ENCODE measurements around the gene ARHGAP24.
"Not testable (repeated sequence)": the region's sequence is repeated elsewhere in the genome, so short reads cannot be mapped to it uniquely, and the experiment has no call there.

ARHGAP24 gene

DNA sequence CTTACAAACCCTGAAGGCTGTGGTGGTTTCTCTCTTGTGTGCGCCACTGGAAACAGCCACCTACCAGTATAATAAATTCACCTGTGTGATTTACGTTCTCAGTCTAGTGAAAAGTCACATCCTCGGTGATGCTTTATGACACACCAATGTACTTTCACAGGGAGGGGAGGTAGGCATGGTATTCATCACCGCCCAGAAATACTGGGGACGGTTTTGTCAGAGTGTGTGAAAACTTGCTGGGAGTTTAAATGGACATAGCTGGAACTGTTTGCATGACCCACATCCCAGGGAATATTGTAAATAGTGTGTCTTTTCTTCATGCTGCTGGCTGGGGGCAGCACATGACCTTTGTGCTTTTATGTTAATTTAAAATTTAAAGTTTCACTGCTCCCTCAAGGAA lies 463.1 kb downstream of the ARHGAP24 start:
- Mint-ChIP-seq H3K27me3 (no peaks in the 10 kb centered on the region), H3K9me3 (ENCODE audit: low read depth) (no peaks in the 10 kb centered on the region), H3K4me1 (ENCODE audit: low read depth) (no peaks in the 10 kb centered on the region), H3K36me3 (no peaks in the 10 kb centered on the region), H3K4me3 (no peak overlapping the region), H3K27ac (no peak overlapping the region)

DNA sequence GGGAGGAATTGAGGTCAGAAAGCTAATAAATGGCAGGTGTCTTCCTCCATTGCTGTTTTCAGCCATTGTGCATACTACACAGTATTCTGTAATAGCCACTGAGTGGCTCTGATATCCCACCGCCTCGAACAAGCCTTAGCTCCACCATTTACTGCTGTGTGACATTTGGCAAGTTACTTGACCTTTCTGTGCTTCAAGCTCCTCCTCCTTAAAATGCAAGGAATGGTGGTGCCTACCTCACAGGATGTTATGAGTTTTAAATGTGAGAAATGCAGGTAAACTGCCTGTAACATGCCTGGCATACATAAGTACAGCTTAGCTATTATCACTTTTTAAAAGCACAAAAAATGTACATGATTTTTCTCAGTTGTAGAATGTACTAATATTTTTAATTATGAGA lies 464.0 kb downstream of the ARHGAP24 start:
- no peaks in the 10 kb centered on the region for H3K9me3 Mint-ChIP-seq (ENCODE audit: low read depth)
- H3K4me1 Mint-ChIP-seq (ENCODE audit: low read depth): no peaks in the 10 kb centered on the region
- H3K4me3 Mint-ChIP-seq: no peak overlapping the region
- no peak overlapping the region for H3K27ac Mint-ChIP-seq
- H3K27me3 Mint-ChIP-seq: no peaks in the 10 kb centered on the region
- H3K36me3 Mint-ChIP-seq: no peaks in the 10 kb centered on the region

DNA sequence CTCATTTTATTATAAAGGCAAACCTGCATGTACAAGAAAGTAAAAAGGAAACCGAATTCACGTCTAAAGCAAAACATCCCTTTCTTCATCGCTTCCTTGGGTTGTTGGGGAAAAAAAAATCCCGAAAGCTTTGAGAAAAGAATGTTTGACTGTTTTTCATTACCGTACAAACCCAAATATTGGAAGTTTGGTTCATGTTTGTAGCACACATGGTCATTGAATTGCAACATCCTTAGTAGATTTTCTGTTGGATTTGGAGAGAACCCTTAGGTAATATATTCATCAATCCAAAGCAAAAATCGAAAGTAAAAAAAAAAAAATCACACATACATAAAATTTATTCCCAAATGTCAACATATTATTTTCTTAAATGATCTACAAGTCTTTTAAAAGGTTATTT lies 464.6 kb downstream of the ARHGAP24 start:
- no peaks in the 10 kb centered on the region for H3K4me1 Mint-ChIP-seq (ENCODE audit: low read depth)
- no peaks in the 10 kb centered on the region for H3K36me3 Mint-ChIP-seq
- H3K4me3 Mint-ChIP-seq: no peak overlapping the region
- no peaks in the 10 kb centered on the region for H3K9me3 Mint-ChIP-seq (ENCODE audit: low read depth)
- H3K27ac Mint-ChIP-seq: no peak overlapping the region
- no peaks in the 10 kb centered on the region for H3K27me3 Mint-ChIP-seq

DNA sequence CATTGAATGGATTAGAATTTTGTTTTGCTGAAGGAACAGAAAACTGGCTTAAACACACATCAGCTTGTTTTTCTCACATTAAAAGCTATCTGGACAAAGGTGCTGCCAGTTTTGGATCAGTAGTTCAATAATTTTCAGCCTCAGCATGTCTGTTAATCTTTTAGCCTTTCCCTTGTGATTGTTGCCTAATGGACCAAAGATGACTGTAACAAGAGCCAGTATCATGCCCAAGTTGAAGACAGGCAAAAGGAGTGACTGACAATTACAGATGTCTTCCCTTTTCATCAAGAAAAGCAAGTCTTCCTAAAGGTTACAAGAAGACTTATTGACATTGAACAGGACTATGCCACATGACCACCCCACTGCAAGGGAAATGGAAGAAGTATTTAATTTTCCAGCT lies 465.2 kb downstream of the ARHGAP24 start:
- no peaks in the 10 kb centered on the region for H3K27me3 Mint-ChIP-seq
- no peaks in the 10 kb centered on the region for H3K4me1 Mint-ChIP-seq (ENCODE audit: low read depth)
- no peaks in the 10 kb centered on the region for H3K36me3 Mint-ChIP-seq
- no peak overlapping the region for H3K4me3 Mint-ChIP-seq
- no peak overlapping the region for H3K27ac Mint-ChIP-seq
- no peaks in the 10 kb centered on the region for H3K9me3 Mint-ChIP-seq (ENCODE audit: low read depth)

DNA sequence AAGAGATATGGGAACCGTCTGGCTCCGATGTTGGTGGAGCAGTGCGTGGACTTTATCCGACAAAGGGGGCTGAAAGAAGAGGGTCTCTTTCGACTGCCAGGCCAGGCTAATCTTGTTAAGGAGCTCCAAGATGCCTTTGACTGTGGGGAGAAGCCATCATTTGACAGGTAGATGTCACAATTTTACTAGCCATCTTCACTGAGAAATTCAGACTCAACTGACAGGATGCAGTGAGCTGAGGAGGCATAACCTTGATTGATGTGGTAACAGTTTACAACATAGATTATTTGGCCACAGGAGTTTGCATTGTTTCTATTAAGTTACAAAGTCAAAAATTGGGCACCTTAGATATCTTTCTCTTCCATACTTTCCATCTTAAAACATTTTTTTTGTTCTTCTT lies 467.2 kb downstream of the ARHGAP24 start:
- Mint-ChIP-seq H3K9me3 (ENCODE audit: low read depth) (no peaks in the 10 kb centered on the region), H3K27me3 (no peaks in the 10 kb centered on the region), H3K4me3 (no peak overlapping the region), H3K27ac (no peak overlapping the region), H3K36me3 (no peaks in the 10 kb centered on the region), H3K4me1 (ENCODE audit: low read depth) (no peaks in the 10 kb centered on the region)

DNA sequence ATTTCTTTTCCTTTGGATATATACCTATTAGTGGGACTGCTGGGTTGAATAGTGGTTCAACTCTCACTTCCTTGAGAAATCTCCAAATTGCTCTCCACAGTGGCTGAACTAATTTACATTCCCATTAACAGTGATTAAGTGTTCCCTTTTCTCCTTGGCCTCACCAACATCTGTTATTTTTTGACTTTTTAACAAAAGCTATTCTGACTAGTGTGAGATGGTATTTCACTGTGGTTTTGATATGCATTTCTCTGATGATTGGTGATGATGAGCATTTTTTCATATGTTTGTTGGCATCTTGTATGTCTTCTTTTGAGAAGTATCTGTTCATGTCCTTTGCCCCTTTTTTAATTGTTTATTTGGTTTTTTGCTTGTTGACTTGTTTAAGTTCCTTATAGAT lies 471.9 kb downstream of the ARHGAP24 start:
- H3K9me3 Mint-ChIP-seq (ENCODE audit: low read depth): no peaks in the 10 kb centered on the region
- no peak overlapping the region for H3K4me3 Mint-ChIP-seq
- H3K36me3 Mint-ChIP-seq: no peaks in the 10 kb centered on the region
- no peak overlapping the region for H3K27ac Mint-ChIP-seq
- H3K27me3 Mint-ChIP-seq: no peaks in the 10 kb centered on the region
- H3K4me1 Mint-ChIP-seq (ENCODE audit: low read depth): no peaks in the 10 kb centered on the region

DNA sequence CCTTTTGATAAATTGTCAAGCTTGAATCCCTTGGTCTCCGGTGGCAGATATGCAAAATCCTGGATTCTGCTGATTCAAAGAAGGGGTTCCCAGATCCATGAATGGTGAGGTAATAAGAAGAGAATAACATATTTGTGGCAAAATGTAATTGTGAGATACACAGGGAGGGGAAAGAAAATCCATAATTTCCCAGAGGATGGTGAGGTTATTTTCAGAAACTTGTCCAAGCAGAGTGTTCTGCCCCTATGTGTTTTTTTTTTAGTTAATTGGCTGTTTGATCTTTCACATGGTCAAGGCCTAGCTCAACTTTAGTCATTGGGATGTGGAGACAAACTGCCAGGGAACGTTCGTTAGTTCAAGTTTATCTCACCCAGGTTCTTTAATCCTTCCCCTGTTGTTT lies 476.1 kb downstream of the ARHGAP24 start:
- no peaks in the 10 kb centered on the region for H3K4me1 Mint-ChIP-seq (ENCODE audit: low read depth)
- no peak overlapping the region for H3K27ac Mint-ChIP-seq
- no peaks in the 10 kb centered on the region for H3K36me3 Mint-ChIP-seq

DNA sequence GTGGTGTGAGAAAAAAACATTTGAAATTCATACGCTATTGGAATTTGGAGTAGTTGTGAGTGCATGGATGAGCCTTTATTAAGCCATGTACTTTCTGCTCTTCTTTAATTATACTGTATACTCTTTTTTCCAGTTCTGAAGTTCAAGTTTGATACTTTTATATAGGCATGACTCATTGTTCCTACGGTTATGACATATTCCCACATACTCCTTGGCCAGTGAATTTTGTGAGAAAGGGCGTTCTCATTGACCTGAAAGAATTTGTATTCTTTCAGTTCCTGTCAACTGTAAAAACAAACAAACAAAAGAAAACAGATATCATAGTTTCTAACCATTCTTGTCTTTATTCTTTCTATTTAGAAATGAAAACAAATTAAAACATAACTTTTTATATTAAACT lies 477.6 kb downstream of the ARHGAP24 start:
- Mint-ChIP-seq H3K27ac (no peak overlapping the region), H3K4me3 (no peak overlapping the region), H3K36me3 (no peaks in the 10 kb centered on the region), H3K4me1 (ENCODE audit: low read depth) (no peaks in the 10 kb centered on the region), H3K27me3 (no peaks in the 10 kb centered on the region), H3K9me3 (ENCODE audit: low read depth) (no peaks in the 10 kb centered on the region)

More for the DNA sequence above, 476.1 kb downstream of the ARHGAP24 start:
- Mint-ChIP-seq H3K4me3 (no peak overlapping the region), H3K27me3 (no peaks in the 10 kb centered on the region), H3K9me3 (ENCODE audit: low read depth) (no peaks in the 10 kb centered on the region)

DNA sequence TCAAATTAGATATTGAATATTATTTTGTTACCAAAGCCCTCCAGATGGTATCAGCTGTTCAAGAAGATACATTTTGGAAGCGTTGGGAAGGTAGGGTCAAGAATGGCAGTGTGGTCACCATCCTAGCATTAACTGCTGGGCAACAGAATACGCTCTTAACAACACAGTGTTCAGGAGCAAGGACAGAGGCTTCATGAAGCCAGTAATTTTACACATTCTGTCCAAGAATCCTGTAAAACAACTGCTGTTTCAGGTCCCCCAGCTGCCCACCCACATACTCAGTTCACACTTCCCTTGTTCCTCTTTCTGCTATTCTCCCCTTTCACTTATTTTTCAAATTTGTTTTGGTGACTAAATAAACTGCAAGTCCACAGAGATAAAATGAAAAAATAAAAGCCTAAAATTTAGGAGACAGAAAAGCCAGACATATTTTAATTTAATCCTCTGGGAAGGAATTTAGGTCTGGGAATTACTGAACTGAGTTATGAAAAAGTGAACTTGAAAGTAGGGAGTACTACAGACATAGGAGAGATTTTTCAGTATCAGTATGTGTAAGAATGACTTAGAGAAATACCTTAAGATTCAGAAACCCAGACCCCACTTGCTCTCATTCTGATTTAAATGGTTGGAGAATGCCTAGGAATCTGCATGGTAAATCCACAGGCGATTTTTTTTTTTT lies 478.2 kb downstream of the ARHGAP24 start:
- Mint-ChIP-seq H3K4me3 (no peak overlapping the region), H3K9me3 (ENCODE audit: low read depth) (no peaks in the 10 kb centered on the region), H3K27me3 (no peaks in the 10 kb centered on the region), H3K27ac (no peak overlapping the region), H3K4me1 (ENCODE audit: low read depth) (no peaks in the 10 kb centered on the region), H3K36me3 (no peaks in the 10 kb centered on the region)

DNA sequence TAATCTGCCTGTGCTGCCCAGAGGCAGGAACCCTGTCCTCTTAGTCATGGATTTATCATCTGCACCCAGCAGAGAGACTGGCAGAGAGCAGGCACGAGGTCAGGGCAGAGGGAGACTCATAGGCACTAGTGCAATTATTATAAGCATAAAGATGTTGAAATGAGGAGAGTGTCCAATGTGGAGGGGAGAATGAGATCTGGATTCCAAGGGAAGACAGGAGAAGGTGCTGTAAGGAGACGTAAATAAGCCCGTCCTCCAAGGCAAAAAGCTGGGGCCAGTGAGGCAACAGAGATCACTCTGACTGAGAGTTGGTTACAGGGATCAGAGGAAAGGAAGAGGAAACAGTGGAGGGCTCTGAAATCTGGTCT lies 478.7 kb downstream of the ARHGAP24 start:
- Mint-ChIP-seq H3K4me1 (ENCODE audit: low read depth) (no peaks in the 10 kb centered on the region), H3K27me3 (no peaks in the 10 kb centered on the region), H3K27ac (no peak overlapping the region), H3K4me3 (no peak overlapping the region), H3K36me3 (no peaks in the 10 kb centered on the region), H3K9me3 (ENCODE audit: low read depth) (no peaks in the 10 kb centered on the region)

DNA sequence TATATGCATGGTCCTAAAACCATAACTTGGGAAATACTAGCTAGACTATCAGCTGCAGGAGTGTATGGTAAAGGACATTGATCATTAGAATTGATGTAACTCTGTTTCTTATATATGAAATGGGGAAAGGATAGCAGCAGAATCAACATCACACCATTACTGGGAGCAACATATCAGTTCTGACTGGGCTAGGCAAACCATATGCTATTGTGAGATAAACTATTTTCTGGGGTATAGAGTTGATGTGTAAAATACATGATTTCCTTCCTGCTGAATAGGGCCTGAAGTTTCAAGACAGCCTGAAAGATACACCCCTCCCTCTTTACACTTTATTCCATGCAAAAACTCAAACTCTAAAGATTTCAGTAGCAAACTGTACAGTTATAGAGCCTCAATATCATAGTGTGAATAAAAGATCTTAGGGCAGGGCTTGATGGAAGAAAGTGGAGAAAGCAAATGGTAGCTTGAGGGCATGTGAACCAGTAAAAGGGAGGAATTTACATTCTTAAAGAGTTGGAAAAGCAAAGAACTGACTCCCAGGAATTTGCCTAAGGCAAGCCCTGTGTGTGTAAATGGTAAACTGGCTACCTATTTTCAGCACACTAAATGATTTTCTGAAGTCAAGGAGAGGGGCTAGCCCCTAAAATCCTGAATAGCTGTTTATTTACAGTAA lies 480.8 kb downstream of the ARHGAP24 start:
- H3K36me3 Mint-ChIP-seq: no peaks in the 10 kb centered on the region
- no peaks in the 10 kb centered on the region for H3K9me3 Mint-ChIP-seq (ENCODE audit: low read depth)
- no peaks in the 10 kb centered on the region for H3K4me1 Mint-ChIP-seq (ENCODE audit: low read depth)
- H3K27ac Mint-ChIP-seq: no peak overlapping the region
- H3K27me3 Mint-ChIP-seq: no peaks in the 10 kb centered on the region
- H3K4me3 Mint-ChIP-seq: no peak overlapping the region

DNA sequence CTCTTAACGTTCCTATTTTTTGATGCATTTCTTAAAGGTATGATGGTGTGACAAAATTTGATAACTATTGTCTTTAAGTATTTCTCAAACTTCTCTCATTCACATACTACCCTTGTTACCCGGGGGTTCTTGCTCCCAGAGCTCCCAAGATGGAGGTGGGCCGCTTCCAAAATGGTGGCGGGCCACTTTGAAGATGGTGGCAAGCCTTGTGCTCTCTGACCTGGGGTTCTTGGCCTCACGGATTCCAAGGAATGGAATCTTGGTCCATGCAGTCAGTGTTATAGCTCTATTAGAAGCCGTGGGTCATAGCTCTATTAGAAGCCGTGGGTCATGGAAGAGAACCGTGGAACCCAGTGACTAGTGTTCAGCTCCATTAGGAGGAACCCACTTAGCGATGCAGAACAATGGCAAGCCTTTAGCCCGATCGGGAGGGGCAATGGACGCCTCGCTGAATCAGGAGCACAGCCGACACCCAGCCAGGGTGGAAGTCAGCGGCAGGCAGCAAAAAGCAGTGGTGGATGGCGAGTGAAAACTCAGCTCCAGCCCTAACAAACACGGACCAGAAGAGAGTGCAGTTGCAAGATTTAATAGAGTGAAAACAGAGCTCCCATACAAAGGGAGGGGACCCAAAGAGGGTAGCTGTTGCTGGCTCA lies 481.5 kb downstream of the ARHGAP24 start:
- no peak overlapping the region for H3K4me3 Mint-ChIP-seq
- no peak overlapping the region for H3K27ac Mint-ChIP-seq
- H3K36me3 Mint-ChIP-seq: no peaks in the 10 kb centered on the region
- no peaks in the 10 kb centered on the region for H3K27me3 Mint-ChIP-seq
- H3K9me3 Mint-ChIP-seq (ENCODE audit: low read depth): no peaks in the 10 kb centered on the region
- H3K4me1 Mint-ChIP-seq (ENCODE audit: low read depth): no peaks in the 10 kb centered on the region

DNA sequence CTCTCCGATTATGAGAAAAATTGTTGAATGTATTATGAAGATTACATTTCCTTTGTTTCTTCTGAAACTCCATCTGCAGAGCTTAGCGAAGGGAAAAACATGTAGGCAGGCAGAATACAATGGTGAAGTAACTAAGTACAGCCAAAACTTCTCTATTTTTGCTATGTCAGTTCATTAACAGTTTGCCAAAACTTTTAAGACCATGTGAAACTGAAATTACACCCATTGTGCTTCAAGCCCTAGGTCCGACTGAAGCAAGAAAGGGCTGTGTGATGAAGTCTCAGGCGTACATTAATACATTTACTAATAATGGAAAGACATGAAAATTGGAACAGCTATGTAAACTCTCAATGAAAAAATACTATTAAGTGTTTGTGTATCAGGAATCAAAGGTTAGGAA lies 486.9 kb downstream of the ARHGAP24 start:
- H3K36me3 Mint-ChIP-seq: no peaks in the 10 kb centered on the region

DNA sequence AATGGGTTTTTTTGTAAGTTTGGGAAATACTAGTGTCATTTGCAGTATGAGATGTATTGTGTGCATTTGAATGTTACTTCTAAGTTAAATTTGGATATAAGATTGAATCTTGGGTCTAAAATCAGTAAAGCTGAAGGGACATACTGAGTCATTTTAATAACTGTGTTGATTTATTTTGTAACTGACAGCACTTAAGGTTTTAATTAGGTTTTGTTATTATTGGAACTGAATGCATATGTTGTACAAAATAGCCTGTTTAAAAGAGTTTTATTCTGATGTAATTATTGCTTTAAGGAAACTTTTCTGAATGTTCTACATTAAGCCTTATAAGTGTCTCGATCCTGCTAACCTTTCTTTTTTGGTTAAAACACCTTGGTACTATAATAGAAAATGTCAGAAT lies 488.3 kb downstream of the ARHGAP24 start:
- peaks cover 4% of the 10 kb centered on the region for H3K9me3 Mint-ChIP-seq (ENCODE audit: low read depth)
- H3K4me3 Mint-ChIP-seq: no peak overlapping the region
- H3K27me3 Mint-ChIP-seq: no peaks in the 10 kb centered on the region
- H3K36me3 Mint-ChIP-seq: no peaks in the 10 kb centered on the region
- H3K27ac Mint-ChIP-seq: no peak overlapping the region
- H3K4me1 Mint-ChIP-seq (ENCODE audit: low read depth): no peaks in the 10 kb centered on the region

More for the DNA sequence above, 486.9 kb downstream of the ARHGAP24 start:
- H3K27ac Mint-ChIP-seq: no peak overlapping the region
- no peaks in the 10 kb centered on the region for H3K27me3 Mint-ChIP-seq
- peaks cover 4% of the 10 kb centered on the region for H3K9me3 Mint-ChIP-seq (ENCODE audit: low read depth)
- no peaks in the 10 kb centered on the region for H3K4me1 Mint-ChIP-seq (ENCODE audit: low read depth)
- no peak overlapping the region for H3K4me3 Mint-ChIP-seq

DNA sequence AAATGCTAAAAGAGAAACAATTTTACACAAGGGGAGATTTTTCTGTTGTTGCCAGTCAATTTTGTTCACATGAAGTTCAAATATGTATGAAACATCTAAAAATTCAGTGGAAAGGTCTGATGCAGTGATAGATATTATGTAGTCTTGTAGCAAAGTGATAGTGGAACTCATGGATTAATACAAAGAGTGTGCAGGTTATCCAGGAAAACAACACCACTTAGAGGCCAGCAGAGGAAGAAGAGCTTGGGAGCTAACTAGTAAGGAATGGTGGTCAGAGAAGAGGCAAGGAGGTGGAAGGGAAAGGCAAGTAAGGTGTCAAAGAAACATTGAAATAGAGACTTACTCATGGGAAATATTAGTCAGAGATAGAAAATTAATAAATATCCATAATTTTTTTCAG lies 489.3 kb downstream of the ARHGAP24 start:
- no peaks in the 10 kb centered on the region for H3K27me3 Mint-ChIP-seq
- H3K27ac Mint-ChIP-seq: no peak overlapping the region

DNA sequence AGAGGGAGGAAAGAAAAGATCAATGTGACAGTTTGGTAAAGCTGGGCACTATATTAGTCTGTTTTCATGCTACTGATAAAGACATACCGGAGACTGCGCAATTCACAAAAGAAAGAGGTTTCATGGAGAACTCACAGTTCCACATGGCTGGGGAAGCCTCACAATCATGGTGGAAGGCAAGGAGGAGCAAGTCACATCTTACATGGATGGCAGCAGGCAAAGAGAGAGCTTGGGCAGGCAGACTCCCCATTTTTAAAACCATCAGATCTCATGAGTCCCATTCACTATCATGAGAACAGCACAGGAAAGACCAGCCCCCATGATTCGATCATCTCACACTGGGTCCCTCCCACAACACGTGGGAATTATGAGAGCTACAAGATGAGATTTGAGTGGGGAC lies 490.1 kb downstream of the ARHGAP24 start:
- not testable (repeated sequence) for H3K9me3 Mint-ChIP-seq (ENCODE audit: low read depth); H3K4me3 Mint-ChIP-seq; H3K27ac Mint-ChIP-seq; H3K27me3 Mint-ChIP-seq; H3K4me1 Mint-ChIP-seq (ENCODE audit: low read depth); H3K36me3 Mint-ChIP-seq

More for the DNA sequence above, 489.3 kb downstream of the ARHGAP24 start:
- peaks cover 4% of the 10 kb centered on the region for H3K9me3 Mint-ChIP-seq (ENCODE audit: low read depth)
- no peak overlapping the region for H3K4me3 Mint-ChIP-seq
- H3K36me3 Mint-ChIP-seq: no peaks in the 10 kb centered on the region
- H3K4me1 Mint-ChIP-seq (ENCODE audit: low read depth): no peaks in the 10 kb centered on the region
